WTC11 (cell line): ENCODE data around the gene C17orf113. TPM values are rescaled to one million over a fixed set of nuclear protein-coding genes. Genes with fewer than 3 reads are reported as not detected.

Experiments used
- ATAC-seq: fragments of 200-7000 bp; cut with Tn5 transposase; 2 replicates; pipeline ENCODE4 v1.10.0; 2021; ENCODE audit warnings: mild to moderate bottlenecking, moderate library complexity
- CTCF ChIA-PET: fragments of 300-600 bp; sonication (Branson Sonifier 250); formaldehyde crosslinking; loops from one replicate; lab custom pipeline; 2021; ENCODE audit warnings: antibody characterized with exemption; lab: Charles Lee
- POLR2A ChIA-PET: fragments of 350-600 bp; sonication (Branson Sonifier 250); formaldehyde crosslinking; loops from one replicate; lab custom pipeline; 2021; ENCODE audit warnings: antibody characterized with exemption; lab: Charles Lee
- DNase-seq: peaks from one replicate; pipeline ENCODE4 v3.0.0; 2021; ENCODE audit warnings: low spot score
- H3K27ac Mint-ChIP-seq: 2 replicates; pipeline ENCODE4 v1.8.0; 2021; ENCODE audit warnings: mixed read lengths
- H3K27me3 Mint-ChIP-seq: 2 replicates; pipeline ENCODE4 v1.8.0; 2021; ENCODE audit warnings: low read depth, mild to moderate bottlenecking, moderate library complexity, mixed read lengths
- H3K36me3 Mint-ChIP-seq: 2 replicates; pipeline ENCODE4 v1.8.0; 2021; ENCODE audit warnings: mixed read lengths
- H3K4me1 Mint-ChIP-seq: 2 replicates; pipeline ENCODE4 v1.8.0; 2022; ENCODE audit warnings: mixed read lengths
- H3K4me3 Mint-ChIP-seq: 2 replicates; pipeline ENCODE4 v1.8.0; 2021; ENCODE audit warnings: mild to moderate bottlenecking, moderate library complexity, mixed read lengths
- H3K9me3 Mint-ChIP-seq: 2 replicates; pipeline ENCODE4 v1.8.0; 2021; ENCODE audit warnings: mixed read lengths
- CREM ChIP-seq: sonication (generic); formaldehyde crosslinking; IDR thresholded peaks from 2 replicates; pipeline ENCODE4 v1.8.1; 2022; ENCODE audit warnings: mild to moderate bottlenecking, missing genetic modification reagents, moderate library complexity
- FOXK1 ChIP-seq: sonication (generic); formaldehyde crosslinking; IDR thresholded peaks from 2 replicates; pipeline ENCODE4 v1.8.0; 2022; ENCODE audit warnings: mild to moderate bottlenecking, moderate library complexity, missing genetic modification reagents
- HMGA2 ChIP-seq: fragments of 250-450 bp; sonication (Bioruptor Pico); IDR thresholded peaks from 2 replicates; pipeline ENCODE4 v1.4.0; 2021; ENCODE audit warnings: mild to moderate bottlenecking, moderate library complexity
- JUN ChIP-seq: sonication (generic); formaldehyde crosslinking; IDR thresholded peaks from 2 replicates; pipeline ENCODE4 v1.8.0; 2023; ENCODE audit warnings: mild to moderate bottlenecking, missing genetic modification reagents
- SMAD3 ChIP-seq: sonication (generic); formaldehyde crosslinking; IDR thresholded peaks from 2 replicates; pipeline ENCODE4 v1.8.0; 2022; ENCODE audit warnings: missing genetic modification reagents, mild to moderate bottlenecking, borderline replicate concordance
- SP1 ChIP-seq: sonication (generic); formaldehyde crosslinking; conservative IDR thresholded peaks from 2 replicates; pipeline ENCODE4 v1.8.1; 2022; ENCODE audit warnings: missing genetic modification reagents
- ZNF219 ChIP-seq: sonication (generic); formaldehyde crosslinking; IDR thresholded peaks from 2 replicates; pipeline ENCODE4 v1.8.0; 2023; ENCODE audit warnings: missing genetic modification reagents, mild to moderate bottlenecking, borderline replicate concordance
- total RNA-seq: library from RNA; stranded (reverse); gene quantifications from 3 replicates; pipeline ENCODE4 v1.2.3, GENCODE V29; 2021
- TF ChIP-seq, protein P1 (sequence below): sonication (generic); formaldehyde crosslinking; IDR thresholded peaks from 2 replicates; pipeline ENCODE4 v1.8.1; 2023; ENCODE audit warnings: mild to moderate bottlenecking, missing genetic modification reagents
- TF ChIP-seq, protein P2 (sequence below): fragments of 250-450 bp; sonication (Bioruptor Pico); IDR thresholded peaks from 2 replicates; pipeline ENCODE4 v1.9.0; 2021; ENCODE audit warnings: mild to moderate bottlenecking, borderline replicate concordance
- TF ChIP-seq, protein P3 (sequence below): sonication (generic); formaldehyde crosslinking; conservative IDR thresholded peaks from 2 replicates; pipeline ENCODE4 v1.8.1; 2022; ENCODE audit warnings: mild to moderate bottlenecking, missing genetic modification reagents
- TF ChIP-seq, protein P4 (sequence below): sonication (generic); formaldehyde crosslinking; IDR thresholded peaks from 2 replicates; pipeline ENCODE4 v1.8.1; 2023; ENCODE audit warnings: mild to moderate bottlenecking, missing genetic modification reagents, moderate library complexity
- TF ChIP-seq, protein P5 (sequence below): sonication (generic); formaldehyde crosslinking; IDR thresholded peaks from 2 replicates; pipeline ENCODE4 v1.8.0; 2022; ENCODE audit warnings: mild to moderate bottlenecking, missing genetic modification reagents
- TF ChIP-seq, protein P6 (sequence below): sonication (generic); formaldehyde crosslinking; IDR thresholded peaks from 2 replicates; pipeline ENCODE4 v1.8.1; 2022; ENCODE audit warnings: low read depth, mild to moderate bottlenecking, moderate library complexity, missing genetic modification reagents, borderline replicate concordance
- TF ChIP-seq, protein P7 (sequence below): sonication (generic); formaldehyde crosslinking; IDR thresholded peaks from 2 replicates; pipeline ENCODE4 v1.8.1; 2023; ENCODE audit warnings: mild to moderate bottlenecking, missing genetic modification reagents, borderline replicate concordance

Gene C17orf113
- total RNA-seq, 1 experiment from 2014 or later: 1.9 TPM

DNA sequence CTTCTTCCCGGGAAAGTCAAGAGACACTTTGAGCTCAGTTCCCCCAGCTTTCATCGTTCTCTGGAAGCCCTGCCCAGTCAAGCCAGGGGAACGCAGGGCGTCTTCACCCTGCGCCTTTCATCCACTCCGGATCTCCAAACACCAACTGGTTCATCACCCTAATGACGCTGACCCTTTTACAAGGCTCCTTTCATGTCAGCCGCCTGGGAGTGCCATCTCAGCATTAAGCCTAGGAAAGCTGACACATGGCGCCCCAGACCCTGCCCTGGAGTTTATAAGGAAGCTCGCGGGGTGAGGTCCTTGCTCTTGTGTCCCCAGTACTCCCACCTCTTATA, 32.6 kb downstream of the C17orf113 start:
- H3K4me1 Mint-ChIP-seq: peaks cover 47% of the 10 kb centered on the region
- peak; percentile 6 for ATAC-seq
- 0 out of 2 replicates have a peak, but pooled peaks cover 4% of the 10 kb centered on the region for H3K9me3 Mint-ChIP-seq
- no peak for DNase-seq
- TF ChIP-seq ZNF219 (CRISPR knock-in tag) (no peak), JUN (CRISPR knock-in tag) (no peak), SP1 (CRISPR knock-in tag) (no peak), HMGA2 (CRISPR knock-in tag) (no peak), CREM (CRISPR knock-in tag) (no peak), SMAD3 (no peak), FOXK1 (CRISPR knock-in tag) (no peak)
- TF ChIP-seq, protein P1, sequence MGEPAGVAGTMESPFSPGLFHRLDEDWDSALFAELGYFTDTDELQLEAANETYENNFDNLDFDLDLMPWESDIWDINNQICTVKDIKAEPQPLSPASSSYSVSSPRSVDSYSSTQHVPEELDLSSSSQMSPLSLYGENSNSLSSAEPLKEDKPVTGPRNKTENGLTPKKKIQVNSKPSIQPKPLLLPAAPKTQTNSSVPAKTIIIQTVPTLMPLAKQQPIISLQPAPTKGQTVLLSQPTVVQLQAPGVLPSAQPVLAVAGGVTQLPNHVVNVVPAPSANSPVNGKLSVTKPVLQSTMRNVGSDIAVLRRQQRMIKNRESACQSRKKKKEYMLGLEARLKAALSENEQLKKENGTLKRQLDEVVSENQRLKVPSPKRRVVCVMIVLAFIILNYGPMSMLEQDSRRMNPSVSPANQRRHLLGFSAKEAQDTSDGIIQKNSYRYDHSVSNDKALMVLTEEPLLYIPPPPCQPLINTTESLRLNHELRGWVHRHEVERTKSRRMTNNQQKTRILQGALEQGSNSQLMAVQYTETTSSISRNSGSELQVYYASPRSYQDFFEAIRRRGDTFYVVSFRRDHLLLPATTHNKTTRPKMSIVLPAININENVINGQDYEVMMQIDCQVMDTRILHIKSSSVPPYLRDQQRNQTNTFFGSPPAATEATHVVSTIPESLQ: no peak
- TF ChIP-seq, protein P2, sequence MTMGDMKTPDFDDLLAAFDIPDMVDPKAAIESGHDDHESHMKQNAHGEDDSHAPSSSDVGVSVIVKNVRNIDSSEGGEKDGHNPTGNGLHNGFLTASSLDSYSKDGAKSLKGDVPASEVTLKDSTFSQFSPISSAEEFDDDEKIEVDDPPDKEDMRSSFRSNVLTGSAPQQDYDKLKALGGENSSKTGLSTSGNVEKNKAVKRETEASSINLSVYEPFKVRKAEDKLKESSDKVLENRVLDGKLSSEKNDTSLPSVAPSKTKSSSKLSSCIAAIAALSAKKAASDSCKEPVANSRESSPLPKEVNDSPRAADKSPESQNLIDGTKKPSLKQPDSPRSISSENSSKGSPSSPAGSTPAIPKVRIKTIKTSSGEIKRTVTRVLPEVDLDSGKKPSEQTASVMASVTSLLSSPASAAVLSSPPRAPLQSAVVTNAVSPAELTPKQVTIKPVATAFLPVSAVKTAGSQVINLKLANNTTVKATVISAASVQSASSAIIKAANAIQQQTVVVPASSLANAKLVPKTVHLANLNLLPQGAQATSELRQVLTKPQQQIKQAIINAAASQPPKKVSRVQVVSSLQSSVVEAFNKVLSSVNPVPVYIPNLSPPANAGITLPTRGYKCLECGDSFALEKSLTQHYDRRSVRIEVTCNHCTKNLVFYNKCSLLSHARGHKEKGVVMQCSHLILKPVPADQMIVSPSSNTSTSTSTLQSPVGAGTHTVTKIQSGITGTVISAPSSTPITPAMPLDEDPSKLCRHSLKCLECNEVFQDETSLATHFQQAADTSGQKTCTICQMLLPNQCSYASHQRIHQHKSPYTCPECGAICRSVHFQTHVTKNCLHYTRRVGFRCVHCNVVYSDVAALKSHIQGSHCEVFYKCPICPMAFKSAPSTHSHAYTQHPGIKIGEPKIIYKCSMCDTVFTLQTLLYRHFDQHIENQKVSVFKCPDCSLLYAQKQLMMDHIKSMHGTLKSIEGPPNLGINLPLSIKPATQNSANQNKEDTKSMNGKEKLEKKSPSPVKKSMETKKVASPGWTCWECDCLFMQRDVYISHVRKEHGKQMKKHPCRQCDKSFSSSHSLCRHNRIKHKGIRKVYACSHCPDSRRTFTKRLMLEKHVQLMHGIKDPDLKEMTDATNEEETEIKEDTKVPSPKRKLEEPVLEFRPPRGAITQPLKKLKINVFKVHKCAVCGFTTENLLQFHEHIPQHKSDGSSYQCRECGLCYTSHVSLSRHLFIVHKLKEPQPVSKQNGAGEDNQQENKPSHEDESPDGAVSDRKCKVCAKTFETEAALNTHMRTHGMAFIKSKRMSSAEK (CRISPR knock-in tag): no peak
- TF ChIP-seq, protein P3, sequence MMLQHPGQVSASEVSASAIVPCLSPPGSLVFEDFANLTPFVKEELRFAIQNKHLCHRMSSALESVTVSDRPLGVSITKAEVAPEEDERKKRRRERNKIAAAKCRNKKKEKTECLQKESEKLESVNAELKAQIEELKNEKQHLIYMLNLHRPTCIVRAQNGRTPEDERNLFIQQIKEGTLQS: no peak
- TF ChIP-seq, protein P4, sequence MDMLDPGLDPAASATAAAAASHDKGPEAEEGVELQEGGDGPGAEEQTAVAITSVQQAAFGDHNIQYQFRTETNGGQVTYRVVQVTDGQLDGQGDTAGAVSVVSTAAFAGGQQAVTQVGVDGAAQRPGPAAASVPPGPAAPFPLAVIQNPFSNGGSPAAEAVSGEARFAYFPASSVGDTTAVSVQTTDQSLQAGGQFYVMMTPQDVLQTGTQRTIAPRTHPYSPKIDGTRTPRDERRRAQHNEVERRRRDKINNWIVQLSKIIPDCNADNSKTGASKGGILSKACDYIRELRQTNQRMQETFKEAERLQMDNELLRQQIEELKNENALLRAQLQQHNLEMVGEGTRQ: no peak
- TF ChIP-seq, protein P5, sequence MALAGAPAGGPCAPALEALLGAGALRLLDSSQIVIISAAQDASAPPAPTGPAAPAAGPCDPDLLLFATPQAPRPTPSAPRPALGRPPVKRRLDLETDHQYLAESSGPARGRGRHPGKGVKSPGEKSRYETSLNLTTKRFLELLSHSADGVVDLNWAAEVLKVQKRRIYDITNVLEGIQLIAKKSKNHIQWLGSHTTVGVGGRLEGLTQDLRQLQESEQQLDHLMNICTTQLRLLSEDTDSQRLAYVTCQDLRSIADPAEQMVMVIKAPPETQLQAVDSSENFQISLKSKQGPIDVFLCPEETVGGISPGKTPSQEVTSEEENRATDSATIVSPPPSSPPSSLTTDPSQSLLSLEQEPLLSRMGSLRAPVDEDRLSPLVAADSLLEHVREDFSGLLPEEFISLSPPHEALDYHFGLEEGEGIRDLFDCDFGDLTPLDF (CRISPR knock-in tag): no peak
- TF ChIP-seq, protein P6, sequence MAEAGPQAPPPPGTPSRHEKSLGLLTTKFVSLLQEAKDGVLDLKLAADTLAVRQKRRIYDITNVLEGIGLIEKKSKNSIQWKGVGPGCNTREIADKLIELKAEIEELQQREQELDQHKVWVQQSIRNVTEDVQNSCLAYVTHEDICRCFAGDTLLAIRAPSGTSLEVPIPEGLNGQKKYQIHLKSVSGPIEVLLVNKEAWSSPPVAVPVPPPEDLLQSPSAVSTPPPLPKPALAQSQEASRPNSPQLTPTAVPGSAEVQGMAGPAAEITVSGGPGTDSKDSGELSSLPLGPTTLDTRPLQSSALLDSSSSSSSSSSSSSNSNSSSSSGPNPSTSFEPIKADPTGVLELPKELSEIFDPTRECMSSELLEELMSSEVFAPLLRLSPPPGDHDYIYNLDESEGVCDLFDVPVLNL: no peak
- TF ChIP-seq, protein P7, sequence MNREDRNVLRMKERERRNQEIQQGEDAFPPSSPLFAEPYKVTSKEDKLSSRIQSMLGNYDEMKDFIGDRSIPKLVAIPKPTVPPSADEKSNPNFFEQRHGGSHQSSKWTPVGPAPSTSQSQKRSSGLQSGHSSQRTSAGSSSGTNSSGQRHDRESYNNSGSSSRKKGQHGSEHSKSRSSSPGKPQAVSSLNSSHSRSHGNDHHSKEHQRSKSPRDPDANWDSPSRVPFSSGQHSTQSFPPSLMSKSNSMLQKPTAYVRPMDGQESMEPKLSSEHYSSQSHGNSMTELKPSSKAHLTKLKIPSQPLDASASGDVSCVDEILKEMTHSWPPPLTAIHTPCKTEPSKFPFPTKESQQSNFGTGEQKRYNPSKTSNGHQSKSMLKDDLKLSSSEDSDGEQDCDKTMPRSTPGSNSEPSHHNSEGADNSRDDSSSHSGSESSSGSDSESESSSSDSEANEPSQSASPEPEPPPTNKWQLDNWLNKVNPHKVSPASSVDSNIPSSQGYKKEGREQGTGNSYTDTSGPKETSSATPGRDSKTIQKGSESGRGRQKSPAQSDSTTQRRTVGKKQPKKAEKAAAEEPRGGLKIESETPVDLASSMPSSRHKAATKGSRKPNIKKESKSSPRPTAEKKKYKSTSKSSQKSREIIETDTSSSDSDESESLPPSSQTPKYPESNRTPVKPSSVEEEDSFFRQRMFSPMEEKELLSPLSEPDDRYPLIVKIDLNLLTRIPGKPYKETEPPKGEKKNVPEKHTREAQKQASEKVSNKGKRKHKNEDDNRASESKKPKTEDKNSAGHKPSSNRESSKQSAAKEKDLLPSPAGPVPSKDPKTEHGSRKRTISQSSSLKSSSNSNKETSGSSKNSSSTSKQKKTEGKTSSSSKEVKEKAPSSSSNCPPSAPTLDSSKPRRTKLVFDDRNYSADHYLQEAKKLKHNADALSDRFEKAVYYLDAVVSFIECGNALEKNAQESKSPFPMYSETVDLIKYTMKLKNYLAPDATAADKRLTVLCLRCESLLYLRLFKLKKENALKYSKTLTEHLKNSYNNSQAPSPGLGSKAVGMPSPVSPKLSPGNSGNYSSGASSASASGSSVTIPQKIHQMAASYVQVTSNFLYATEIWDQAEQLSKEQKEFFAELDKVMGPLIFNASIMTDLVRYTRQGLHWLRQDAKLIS (CRISPR knock-in tag): no peak
- TF ChIP-seq, all 79 proteins: peak for 0
- Mint-ChIP-seq H3K27ac (peak overlapping the region; percentile 98), H3K36me3 (peaks cover 15% of the 10 kb centered on the region), H3K27me3 (no peaks in the 10 kb centered on the region), H3K4me3 (peak overlapping the region; percentile 95)
- CTCF ChIA-PET: interaction anchor here (0.6 to 6.8 kb wide), 26 partner anchors 9 to 510 kb away, joined by 3 to 108 read pairs (median 4); partner anchors contain the start of genes C17orf113, CNP, DHX58 and GHDC
- POLR2A ChIA-PET: interaction anchor here (0.7 to 3.1 kb wide), 11 partner anchors 9 to 233 kb away, joined by 3 to 13 read pairs (median 6); partner anchors contain the start of genes ACLY, ODAD4 and ZNF385C
